GM18502 (cell line): ENCODE measurements around the gene AGAP1.

Experiments used
- ATAC-seq: cut with Tn5 transposase; IDR thresholded peaks from one replicate; pipeline ENCODE4 v1.9.1; 2021; ENCODE audit warnings: mild to moderate bottlenecking; ENCODE audit not compliant: unreplicated experiment, poor library complexity

AGAP1 gene

DNA sequence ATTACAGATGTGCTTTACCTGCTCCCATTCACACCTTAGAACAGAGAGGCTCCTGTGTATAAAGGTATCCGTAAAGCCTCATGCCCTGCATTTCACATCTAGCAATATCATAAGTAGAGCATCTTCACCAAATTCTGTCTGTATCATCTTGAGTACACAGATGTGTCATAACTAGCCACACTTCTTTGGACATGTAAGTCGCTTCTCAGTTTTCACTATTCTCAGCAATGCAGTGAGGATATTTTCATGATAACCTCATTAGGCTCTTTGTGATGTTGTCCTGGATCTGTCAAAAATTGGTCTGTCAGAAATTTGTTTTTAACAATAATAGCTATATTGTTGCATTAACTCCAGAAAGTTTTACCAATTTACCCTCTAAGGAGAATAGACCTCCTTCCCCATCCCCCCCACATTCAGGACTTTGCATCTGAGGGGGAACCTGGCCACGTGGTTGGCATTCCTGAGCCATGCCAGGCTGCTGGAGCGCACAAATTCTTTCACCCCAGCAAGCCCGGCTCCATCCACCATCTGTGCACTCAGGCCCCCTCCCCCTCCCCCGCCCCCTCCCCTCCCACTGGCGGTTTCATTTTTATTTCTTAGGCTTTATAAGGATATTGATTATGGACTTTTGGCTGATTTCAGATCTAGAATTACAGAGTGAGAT is 34.1 kb downstream of the AGAP1 start:
- no peak for ATAC-seq

DNA sequence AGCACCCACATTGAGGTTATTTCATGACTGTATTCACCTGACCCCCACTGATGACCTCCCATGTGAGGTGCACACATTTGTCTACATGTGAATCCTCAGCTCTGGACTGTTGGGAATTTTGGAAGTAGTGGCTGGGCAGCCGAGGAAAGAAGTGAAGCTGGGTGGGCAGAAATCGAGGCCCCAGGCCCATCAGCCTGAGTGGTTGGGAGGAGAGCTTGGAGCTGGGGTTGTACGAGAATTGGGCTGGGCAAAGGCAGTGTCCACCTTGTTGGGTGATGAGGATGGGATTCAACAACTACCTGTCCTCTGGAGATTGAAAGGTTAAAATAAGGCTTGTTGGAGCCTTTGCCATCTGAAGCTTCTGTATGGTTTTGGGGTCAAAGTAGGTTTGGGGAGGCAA is 35.8 kb downstream of the AGAP1 start:
- ATAC-seq, result no peak

DNA sequence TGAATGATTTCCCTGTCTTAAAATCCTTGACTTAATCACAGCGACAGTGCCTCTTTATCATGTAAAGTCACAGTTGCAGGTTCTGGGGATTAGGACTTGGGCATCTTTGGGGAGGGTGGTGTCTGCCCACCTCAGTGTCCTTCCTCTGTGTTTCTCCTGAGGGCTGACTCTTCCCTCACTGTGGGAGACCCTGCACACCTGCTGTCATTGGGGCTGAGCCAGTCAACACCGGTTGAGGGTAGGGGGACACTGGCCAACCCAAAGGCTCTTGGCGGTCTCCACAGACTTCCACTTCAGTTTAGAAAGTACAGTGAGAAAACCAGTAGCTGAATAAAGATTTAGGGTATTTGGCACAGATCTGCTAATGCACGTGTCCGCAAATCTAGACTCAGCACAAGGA is 36.9 kb downstream of the AGAP1 start:
- no peak for ATAC-seq

- ATAC-seq, result no peak
Observed at GRCh38 chr2:235532307-235532706, 38.5 kb downstream of the AGAP1 start.

DNA sequence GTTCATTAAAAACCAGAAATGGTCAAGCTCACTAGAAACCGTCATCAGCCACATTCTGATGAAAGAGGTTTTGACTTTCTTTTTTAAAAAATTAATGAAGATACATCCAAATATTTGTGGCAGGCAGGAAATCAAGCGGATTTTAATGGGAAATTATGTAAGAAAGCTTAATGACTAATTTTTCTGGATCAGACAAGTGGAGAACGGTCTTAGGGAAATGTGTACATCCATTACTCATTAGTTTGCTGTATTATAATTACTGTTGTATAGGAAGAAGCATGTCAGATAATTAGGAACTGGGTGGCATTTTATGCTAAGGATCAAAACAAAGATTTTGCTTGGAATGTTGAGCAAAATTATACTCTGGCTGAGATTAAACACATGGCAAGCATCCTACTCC is 39.4 kb downstream of the AGAP1 start:
- ATAC-seq, result no peak

DNA sequence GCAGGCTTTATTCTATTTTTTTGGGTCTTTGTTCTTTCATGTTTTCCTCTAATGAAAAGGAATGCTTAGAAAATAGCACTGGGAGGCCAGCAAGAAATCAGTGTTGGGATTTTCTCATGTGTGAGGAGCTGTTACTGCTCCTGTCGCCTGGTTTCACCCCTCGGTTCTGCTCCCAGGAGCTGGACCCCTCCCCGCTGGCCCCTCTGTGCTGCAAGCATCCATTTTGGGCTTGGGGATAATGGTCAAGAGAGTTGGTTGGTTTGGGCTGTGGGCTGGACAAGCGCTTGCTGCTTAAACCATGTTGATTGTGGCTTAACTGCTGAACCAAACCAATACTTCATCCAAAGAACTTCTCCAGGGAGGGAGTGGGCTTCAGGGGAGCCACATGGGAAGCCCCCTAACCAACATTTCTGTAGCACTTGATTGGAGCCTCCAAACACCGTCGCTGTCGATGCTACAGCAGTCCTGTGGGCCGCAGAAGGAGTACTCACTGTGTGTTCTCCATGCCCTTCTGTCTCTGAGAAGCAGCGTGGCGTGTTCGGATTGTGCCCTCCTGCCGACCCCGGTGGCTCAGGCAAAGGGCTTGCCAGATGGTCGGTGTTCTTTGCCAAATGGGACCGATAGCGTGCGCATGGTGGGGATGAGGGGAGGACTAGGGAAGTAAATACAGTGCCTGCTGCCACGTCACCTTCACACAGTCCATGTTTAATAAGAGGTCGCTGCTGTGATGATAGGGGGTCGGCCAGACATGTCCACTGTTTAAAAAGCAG is 40.0 kb downstream of the AGAP1 start:
- ATAC-seq, result no peak

DNA sequence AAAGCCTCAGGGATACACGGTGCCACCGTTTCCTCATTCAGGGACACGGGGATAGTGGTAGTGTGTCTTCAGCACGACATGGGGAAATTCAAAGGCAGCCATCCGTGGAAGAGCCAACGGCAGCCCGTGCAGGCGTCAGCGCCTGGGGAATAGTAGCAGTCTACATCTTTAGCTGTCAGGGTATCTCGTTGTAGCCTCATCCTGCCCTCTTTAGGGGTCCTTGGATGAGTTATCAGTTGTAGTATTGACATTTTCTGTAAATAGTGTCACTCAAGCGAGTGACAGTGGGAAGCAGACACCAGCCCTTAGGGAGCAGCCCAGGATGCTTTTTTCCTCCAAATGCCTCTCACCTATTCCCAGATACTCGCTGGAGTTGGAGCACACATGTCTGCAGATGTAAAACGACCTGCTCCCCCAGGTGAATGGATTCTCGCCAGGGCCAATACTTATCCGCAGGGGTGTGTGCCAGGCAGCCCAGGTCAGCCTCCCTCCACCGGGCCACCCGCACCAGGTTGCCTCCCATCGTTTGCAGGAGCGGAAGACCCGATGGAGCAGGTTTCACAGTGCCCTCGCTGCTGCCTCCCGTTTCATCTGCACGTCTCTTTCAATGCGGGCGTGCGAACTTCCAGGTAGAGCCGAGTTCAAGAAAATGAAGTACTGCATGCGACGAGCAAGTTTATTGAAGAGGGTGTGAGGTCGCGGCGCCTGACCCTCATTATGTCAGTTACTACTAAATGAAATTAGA is 41.0 kb downstream of the AGAP1 start:
- ATAC-seq, result no peak

- ATAC-seq, result no peak
Observed at GRCh38 chr2:235535423-235536130, 41.7 kb downstream of the AGAP1 start.

DNA sequence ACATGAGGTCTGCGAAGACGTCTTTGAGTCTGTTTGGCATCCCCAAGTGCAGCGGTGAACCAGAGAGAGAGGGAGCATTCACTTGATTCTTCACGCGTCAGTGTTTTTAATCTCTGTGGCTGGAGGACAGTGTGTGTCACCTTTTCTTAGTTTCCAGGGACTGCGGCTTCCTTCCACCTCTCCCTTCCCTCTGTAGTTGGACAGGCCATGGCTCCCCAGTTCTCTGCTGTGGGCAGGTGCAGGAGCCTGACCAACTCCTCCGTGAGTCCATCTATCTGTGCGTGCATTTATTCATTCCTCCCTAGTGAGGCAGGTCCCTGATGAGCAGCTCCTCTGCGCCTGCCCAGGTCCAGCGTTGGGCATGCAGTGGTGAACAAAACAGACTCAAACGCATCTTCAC is 42.9 kb downstream of the AGAP1 start:
- no peak for ATAC-seq

GRCh38 chr2:235537186-235537585 is 43.3 kb downstream of the AGAP1 start:
- ATAC-seq, result no peak

DNA sequence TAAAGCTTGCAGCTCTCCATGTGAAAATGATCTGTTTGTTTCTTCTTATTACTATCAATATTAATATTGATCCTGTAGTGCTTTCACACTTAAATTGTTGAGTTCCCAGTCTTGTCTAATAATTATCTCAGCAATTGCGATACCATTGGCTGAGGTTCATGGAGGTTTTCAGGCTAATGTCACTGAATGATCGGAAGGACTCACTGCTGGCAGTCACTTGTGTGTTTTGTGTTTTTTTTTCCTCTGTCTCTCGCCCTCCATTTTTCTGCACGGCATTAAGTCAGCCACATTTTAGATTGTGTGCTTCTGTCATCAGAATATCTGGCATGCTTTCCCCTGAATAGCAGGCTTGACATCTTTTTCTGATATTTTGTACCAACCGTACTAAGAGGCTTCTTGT is 43.7 kb downstream of the AGAP1 start:
- ATAC-seq, result no peak

GRCh38 chr2:235538144-235538639 is 44.3 kb downstream of the AGAP1 start:
- no peak for ATAC-seq

- no peak for ATAC-seq
Observed at GRCh38 chr2:235538981-235539380, 45.1 kb downstream of the AGAP1 start.

GRCh38 chr2:235539773-235540172 is 45.9 kb downstream of the AGAP1 start:
- no peak for ATAC-seq

DNA sequence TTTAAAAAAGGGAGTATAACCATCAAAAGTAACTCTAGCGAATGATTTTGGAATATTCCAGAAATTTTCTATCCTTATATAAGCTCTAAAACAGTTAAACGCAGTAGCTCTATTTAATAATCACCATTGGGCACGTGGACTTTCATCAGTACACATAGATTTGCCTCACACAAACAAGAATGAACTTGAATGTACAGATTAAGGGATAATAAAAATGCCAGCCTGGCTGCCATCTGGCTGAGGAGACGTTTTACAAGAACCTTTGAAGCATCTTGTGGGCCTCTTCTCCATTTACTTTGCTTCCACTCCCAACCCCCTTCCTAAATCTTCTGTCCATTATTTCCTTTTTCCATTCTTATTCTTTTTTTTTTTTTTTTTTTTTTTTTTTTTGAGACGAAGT is 47.2 kb downstream of the AGAP1 start:
- ATAC-seq, result no peak

GRCh38 chr2:235541838-235542549 is 48.2 kb downstream of the AGAP1 start:
- ATAC-seq, result no peak

- ATAC-seq, result no peak
Observed at GRCh38 chr2:235542733-235543127, 48.9 kb downstream of the AGAP1 start.

DNA sequence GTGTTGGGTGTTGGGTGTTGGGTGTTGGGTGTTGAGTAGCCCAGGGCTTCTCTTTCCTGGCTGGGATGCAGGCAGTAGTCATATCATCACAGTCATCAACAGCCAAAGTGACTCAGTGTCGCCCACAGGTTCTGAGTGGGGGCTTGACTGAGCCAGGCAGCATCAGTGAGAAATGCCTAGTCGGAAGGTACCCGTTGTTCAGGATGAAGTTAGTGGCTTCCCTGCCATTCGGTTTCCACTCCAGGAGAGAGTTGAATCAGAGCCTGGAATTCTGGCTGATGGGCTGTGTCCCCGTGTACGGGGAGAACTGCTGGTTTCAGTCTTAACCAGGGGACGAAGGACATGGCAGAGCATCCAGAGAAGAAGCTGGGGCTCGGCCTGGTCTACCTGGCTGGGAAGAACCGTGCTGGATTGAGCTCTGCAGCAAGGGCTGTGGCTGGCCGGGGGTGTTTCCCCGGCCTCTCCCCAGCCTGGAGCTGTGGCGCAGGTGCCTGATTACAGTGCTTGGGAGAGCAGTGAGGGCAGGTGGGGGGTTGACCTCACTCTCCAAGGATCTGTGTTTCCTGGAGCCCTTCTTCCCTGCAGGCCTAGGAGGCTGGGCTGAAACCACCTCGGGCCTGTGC is 49.4 kb downstream of the AGAP1 start:
- ATAC-seq, result no peak

GRCh38 chr2:235543851-235544688 is 50.2 kb downstream of the AGAP1 start:
- ATAC-seq, result no peak
